IMR-90 (cell line): ENCODE data around the gene UVSSA. TPM values are rescaled to one million over a fixed set of nuclear protein-coding genes. Genes with fewer than 3 reads are reported as not detected.

Experiments used
- ATAC-seq: fragments of 200-7000 bp; cut with Tn5 transposase; 2 replicates; pipeline ENCODE4 v1.9.1; 2020; ENCODE audit warnings: low read depth, mild to moderate bottlenecking, moderate library complexity
- BruUV-seq: library from RNA; stranded (reverse); fragments of 400-500 nt; replicated peaks from 2 replicates; lab custom pipeline; 2021; lab: Mats Ljungman, UMichigan
- CTCF ChIA-PET: fragments of 300-600 bp; formaldehyde crosslinking; extraction: SDS; loops from one replicate; lab custom pipeline; 2021; ENCODE audit warnings: antibody characterized with exemption; lab: Yijun Ruan, JAX
- POLR2A ChIA-PET: fragments of 300-600 bp; sonication (Branson Sonifier 250); formaldehyde crosslinking; loops from one replicate; lab custom pipeline; 2022; ENCODE audit warnings: antibody characterized with exemption; ENCODE audit not compliant: unreplicated experiment; lab: Charles Lee
- DNase-seq: peaks from one replicate; pipeline ENCODE4 v3.0.0; 2013
- H2AFZ ChIP-seq: replicated peaks from 2 replicates; pipeline ENCODE3; 2013; ENCODE audit warnings: low read length, mild to moderate bottlenecking; ENCODE audit not compliant: poor library complexity
- H2AK5ac ChIP-seq: 2 replicates; pipeline ENCODE4 v1.6.1; 2013; ENCODE audit warnings: low read depth, low read length, inconsistent platforms
- H2AK9ac ChIP-seq: replicated peaks from 2 replicates; pipeline ENCODE3; 2013; ENCODE audit warnings: mild to moderate bottlenecking, low read depth, low read length, moderate library complexity; ENCODE audit not compliant: poor library complexity
- H2BK120ac ChIP-seq: 2 replicates; pipeline ENCODE4 v1.6.1; 2013; ENCODE audit warnings: low read depth, low read length, inconsistent platforms
- H2BK15ac ChIP-seq: 3 replicates; pipeline ENCODE4 v1.6.1; 2013; ENCODE audit warnings: low read depth, low read length, inconsistent platforms
- H2BK20ac ChIP-seq: 2 replicates; pipeline ENCODE4 v1.6.1; 2013; ENCODE audit warnings: low read depth, mild to moderate bottlenecking, inconsistent platforms, low read length, moderate library complexity
- H2BK5ac ChIP-seq: 2 replicates; pipeline ENCODE4 v1.6.1; 2013; ENCODE audit warnings: mild to moderate bottlenecking, low read depth, low read length, inconsistent platforms; ENCODE audit not compliant: poor library complexity, severe bottlenecking
- H3K14ac ChIP-seq: replicated peaks from 2 replicates; pipeline ENCODE4 v1.6.1; 2013; ENCODE audit warnings: low read depth, low read length, inconsistent platforms
- H3K18ac ChIP-seq: 2 replicates; pipeline ENCODE4 v1.6.1; 2013; ENCODE audit warnings: low read depth, low read length, control low read depth
- H3K23ac ChIP-seq: 2 replicates; pipeline ENCODE4 v1.6.1; 2013; ENCODE audit warnings: low read depth, low read length, inconsistent platforms
- H3K27ac ChIP-seq: 2 replicates; pipeline ENCODE4 v1.5.1; 2013; ENCODE audit warnings: mild to moderate bottlenecking, control low read depth, low read length; ENCODE audit not compliant: insufficient read depth
- H3K27me3 ChIP-seq: 2 replicates; pipeline ENCODE4 v1.6.1; 2013; ENCODE audit warnings: low read length; ENCODE audit not compliant: control insufficient read depth, insufficient read depth
- H3K36me3 ChIP-seq: 2 replicates; pipeline ENCODE4 v1.6.1; 2013; ENCODE audit warnings: low read length, mixed read lengths; ENCODE audit not compliant: control insufficient read depth, insufficient read depth
- H3K4ac ChIP-seq: 2 replicates; pipeline ENCODE4 v1.6.1; 2013; ENCODE audit warnings: low read depth, low read length, inconsistent platforms
- H3K4me1 ChIP-seq: 2 replicates; pipeline ENCODE4 v1.6.1; 2013; ENCODE audit warnings: low read length, mixed read lengths; ENCODE audit not compliant: control insufficient read depth, insufficient read depth
- H3K4me2 ChIP-seq: 2 replicates; pipeline ENCODE4 v1.6.1; 2013; ENCODE audit warnings: low read depth, mild to moderate bottlenecking, control low read depth, low read length, moderate library complexity
- H3K4me3 ChIP-seq: 2 replicates; pipeline ENCODE4 v1.5.1; 2013; ENCODE audit warnings: low read depth, mild to moderate bottlenecking, control low read depth, low read length, moderate library complexity; ENCODE audit not compliant: insufficient read depth
- H3K56ac ChIP-seq: 2 replicates; pipeline ENCODE4 v1.6.1; 2013; ENCODE audit warnings: low read length, inconsistent platforms; ENCODE audit not compliant: insufficient read depth; ENCODE audit errors: extremely low read depth
- H3K79me1 ChIP-seq, 2 experiments: 2 replicates each; pipeline ENCODE4 v1.6.1; 2013; ENCODE audit warnings: low read length in 2 of 2, inconsistent platforms in 1 of 2, low read depth in 1 of 2
- H3K9ac ChIP-seq: 2 replicates; pipeline ENCODE4 v1.6.1; 2013; ENCODE audit warnings: low read depth, low read length, control low read depth
- H3K9me1 ChIP-seq: 2 replicates; pipeline ENCODE4 v1.6.1; 2013; ENCODE audit warnings: low read length, inconsistent platforms; ENCODE audit not compliant: insufficient read depth
- H3K9me3 ChIP-seq: 2 replicates; pipeline ENCODE4 v1.6.1; 2013; ENCODE audit warnings: low read length; ENCODE audit not compliant: control insufficient read depth, insufficient read depth
- H4K20me1 ChIP-seq: 2 replicates; pipeline ENCODE4 v1.6.1; 2013; ENCODE audit warnings: low read length, inconsistent platforms; ENCODE audit not compliant: insufficient read depth
- H4K5ac ChIP-seq: 2 replicates; pipeline ENCODE4 v1.6.1; 2013; ENCODE audit warnings: mild to moderate bottlenecking, low read depth, low read length, control low read depth
- H4K8ac ChIP-seq, 2 experiments: 2 replicates each; pipeline ENCODE4 v1.6.1; 2013; ENCODE audit warnings: low read depth in 2 of 2, low read length in 2 of 2, control low read depth in 1 of 2, inconsistent platforms in 1 of 2
- H4K91ac ChIP-seq: 2 replicates; pipeline ENCODE4 v1.6.1; 2013; ENCODE audit warnings: low read depth, low read length, inconsistent platforms; ENCODE audit not compliant: insufficient read depth
- BHLHE40 ChIP-seq: fragments of 150-350 bp; IDR thresholded peaks from 2 replicates; pipeline ENCODE4 v1.6.1; 2016; ENCODE audit warnings: mild to moderate bottlenecking, low read depth, low read length
- CEBPB ChIP-seq: IDR thresholded peaks from 2 replicates; pipeline ENCODE4 v1.6.1; 2012; ENCODE audit warnings: low read depth, low read length, improper control_type of control experiment
- CHD1 ChIP-seq: IDR thresholded peaks from 2 replicates; pipeline ENCODE4 v1.6.1; 2012; ENCODE audit warnings: low read depth, low read length, improper control_type of control experiment
- FOS ChIP-seq: fragments of 150-350 bp; IDR thresholded peaks from 2 replicates; pipeline ENCODE4 v1.6.1; 2016; ENCODE audit warnings: low read depth, low read length
- MAZ ChIP-seq: IDR thresholded peaks from 2 replicates; pipeline ENCODE4 v1.6.1; 2012; ENCODE audit warnings: low read depth, mild to moderate bottlenecking, low read length, improper control_type of control experiment, moderate library complexity, borderline replicate concordance
- MXI1 ChIP-seq: IDR thresholded peaks from 2 replicates; pipeline ENCODE4 v1.6.1; 2012; ENCODE audit warnings: low read depth, mild to moderate bottlenecking, low read length, moderate library complexity, borderline replicate concordance
- NFE2L2 ChIP-seq: fragments of 150-350 bp; IDR thresholded peaks from 2 replicates; pipeline ENCODE4 v1.6.1; 2016; ENCODE audit warnings: low read depth, mild to moderate bottlenecking, low read length
- POLR2A ChIP-seq: IDR thresholded peaks from 2 replicates; pipeline ENCODE4 v1.6.1; 2012; ENCODE audit warnings: mild to moderate bottlenecking, low read depth, low read length
- RCOR1 ChIP-seq: IDR thresholded peaks from 2 replicates; pipeline ENCODE4 v1.6.1; 2012; ENCODE audit warnings: mild to moderate bottlenecking, low read length, improper control_type of control experiment; ENCODE audit not compliant: insufficient replicate concordance
- RFX5 ChIP-seq: IDR thresholded peaks from 2 replicates; pipeline ENCODE4 v1.8.0; 2012; ENCODE audit warnings: low read depth, mild to moderate bottlenecking, low read length, moderate library complexity
- SMC3 ChIP-seq: fragments of 150-350 bp; IDR thresholded peaks from 2 replicates; pipeline ENCODE4 v1.6.1; 2016; ENCODE audit warnings: low read depth, mild to moderate bottlenecking, antibody characterized with exemption, low read length, moderate library complexity
- WGBS, 2 experiments: methylation state at CpG; one replicate each; pipeline versions ENCODE4 v1.1.5 to v1.1.7; 2013; ENCODE audit warnings: missing lambda C conversion rate in 2 of 2; ENCODE audit not compliant: insufficient read length in 1 of 2; ENCODE audit errors: extremely low coverage in 2 of 2; 5-methylcytosine and 5-hydroxymethylcytosine counted together
- dilution Hi-C: fragments of 300-500 bp; cut with HindIII; formaldehyde crosslinking; loops from one replicate; pipeline ENCODE4 v1.14.3; 2018; ENCODE audit warnings: low sequenced_read_pairs; ENCODE audit not compliant: unreplicated experiment
- in situ Hi-C: fragments of 300-500 bp; cut with MboI; formaldehyde crosslinking; loops from 3 replicates; pipeline ENCODE4 v1.14.3; 2019; ENCODE audit warnings: low sequenced_read_pairs, inconsistent platforms, mixed read lengths
- intact Hi-C: fragments of 100-400 bp; cut with micrococcal nuclease; formaldehyde crosslinking; loops from 2 replicates; pipeline ENCODE4 v1.10.0; 2022
- polyA plus RNA-seq, 3 experiments: library from polyadenylated mRNA; depleted of rRNA; stranded (reverse); fragments of >200 nt; gene quantifications; 2 replicates each; pipeline ENCODE4 v1.2.3, GENCODE V29; 2012; ENCODE audit warnings: low replicate concordance in 1 of 3
- total RNA-seq: library from RNA; depleted of rRNA; stranded (reverse); fragments of >200 nt; gene quantifications from 2 replicates; pipeline ENCODE4 v1.2.3, GENCODE V29; 2012
- TF ChIP-seq, protein P1 (sequence below): fragments of 150-350 bp; IDR thresholded peaks from 2 replicates; pipeline ENCODE4 v1.6.1; 2017; ENCODE audit warnings: mild to moderate bottlenecking, antibody characterized with exemption, low read length, low read depth
- TF ChIP-seq, protein P2 (sequence below): fragments of 150-350 bp; IDR thresholded peaks from 2 replicates; pipeline ENCODE4 v1.6.1; 2016; ENCODE audit warnings: low read depth, mild to moderate bottlenecking, low read length, moderate library complexity, borderline replicate concordance

Gene UVSSA
- total and polyA plus RNA-seq, 2 of the 4 experiments (the other 2 are of a cell fraction) = 1.4 to 8.4 TPM

DNA sequence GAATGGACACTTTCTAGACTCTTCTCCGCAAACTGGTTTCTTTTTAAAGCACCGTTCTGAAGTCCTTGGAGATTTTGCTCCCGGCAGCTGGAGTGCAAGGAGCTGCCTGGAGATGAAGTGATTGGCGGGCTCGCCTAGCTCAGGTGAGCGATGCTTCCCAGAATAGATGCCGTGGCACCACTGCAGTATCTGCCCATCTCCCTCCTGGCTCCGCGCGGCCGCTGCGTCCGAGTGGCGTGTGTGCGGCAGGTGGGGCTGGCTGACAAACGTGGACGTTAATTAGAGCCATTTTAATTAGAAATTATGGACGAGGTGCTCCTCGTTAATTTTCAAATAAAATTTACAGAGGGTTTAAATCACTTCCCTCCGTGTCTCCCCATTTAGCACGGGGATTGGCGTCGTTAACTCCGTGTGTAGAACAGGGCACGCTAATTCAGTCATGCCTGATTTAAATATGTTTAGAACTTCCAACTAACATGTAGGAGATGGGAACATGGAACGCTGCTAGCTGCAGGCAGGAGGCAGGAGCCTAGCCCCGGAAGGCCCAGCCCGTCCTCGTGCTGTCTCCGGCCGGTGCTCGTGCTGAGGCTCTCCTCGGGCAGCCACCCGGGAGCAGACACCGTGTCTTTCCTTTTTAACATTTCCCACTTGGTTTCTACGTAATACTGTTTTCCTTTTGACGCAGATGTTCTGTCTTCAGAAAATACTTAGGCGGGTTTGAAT is 11.6 kb downstream of the UVSSA start (continued):
- no peak for TF ChIP-seq RFX5

DNA sequence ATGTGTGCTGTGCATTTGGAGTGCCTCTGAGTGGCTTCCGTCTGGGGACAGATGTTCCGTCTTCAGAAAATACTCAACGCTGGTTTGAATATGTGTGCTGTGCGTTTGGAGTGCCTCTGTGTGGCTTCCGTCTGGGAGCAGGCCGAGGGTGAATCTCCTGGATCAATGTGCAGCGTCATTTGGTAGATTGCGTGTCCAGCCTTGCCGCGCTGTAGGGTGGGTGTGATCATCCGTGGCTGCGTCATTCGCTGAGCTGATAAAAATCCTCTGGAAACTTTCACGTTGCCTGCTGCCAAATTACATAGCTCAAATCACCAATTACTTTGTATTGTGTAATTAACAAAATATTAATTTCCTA is 12.1 kb downstream of the UVSSA start:
- H2AK5ac ChIP-seq = no peak overlapping the region
- H4K20me1 ChIP-seq = no peaks in the 10 kb centered on the region
- H3K9me1 ChIP-seq = no peaks in the 10 kb centered on the region
- H2AK9ac ChIP-seq = no peak overlapping the region
- POLR2A ChIA-PET = no interaction called here
- H3K27ac ChIP-seq = no peak overlapping the region
- no peak overlapping the region for H2BK15ac ChIP-seq
- 0 out of 2 replicates have a peak, but pooled peaks cover 2% of the 10 kb centered on the region for H3K4me1 ChIP-seq
- peaks cover 33% of the 10 kb centered on the region for H3K36me3 ChIP-seq
- H2BK5ac ChIP-seq = no peak overlapping the region
- H3K18ac ChIP-seq = no peak overlapping the region
- dilution Hi-C loops (no loop called here), intact Hi-C loops (loop anchor here (5.0 kb wide), 1 partner anchor 153 kb away; no protein-coding TSS in a partner anchor), in situ Hi-C loops (loop anchor here (10.0 kb wide), 1 partner anchor 276 kb away; no protein-coding TSS in a partner anchor)
- no peaks in the 10 kb centered on the region for H3K27me3 ChIP-seq
- no peak overlapping the region for H4K8ac ChIP-seq
- H4K5ac ChIP-seq = no peak overlapping the region
- H3K9ac ChIP-seq = no peak overlapping the region
- ATAC-seq (no peak), DNase-seq (no peak)
- H3K4ac ChIP-seq = no peak overlapping the region
- no peak overlapping the region for H3K4me2 ChIP-seq
- H3K9me3 ChIP-seq = no peaks in the 10 kb centered on the region
- BruUV-seq = no TSS peak
- no peak overlapping the region for H3K4me3 ChIP-seq
- no peak overlapping the region for H4K91ac ChIP-seq
- H3K14ac ChIP-seq = no peak overlapping the region
- H2BK20ac ChIP-seq = no peak overlapping the region
- 87% methylated on average over 3 of the region's 14 CpGs; no CpG with 5 or more reads in 1 of the 2 experiments for WGBS, 2 experiments
- no peak overlapping the region for H3K56ac ChIP-seq
- no peak overlapping the region for H2AFZ ChIP-seq
- no peaks in the 10 kb centered on the region; a peak in 1 of 4 replicates for H3K79me1 ChIP-seq
- CTCF ChIA-PET = no interaction called here
- no peak overlapping the region for H2BK120ac ChIP-seq
- H3K23ac ChIP-seq = no peak overlapping the region
- TF ChIP-seq MXI1 (no peak), MAZ (no peak), CEBPB (no peak), NFE2L2 (no peak), CHD1 (no peak), POLR2A (no peak), BHLHE40 (no peak), SMC3 (no peak), RCOR1 (no peak), RFX5 (no peak), FOS (no peak)
- TF ChIP-seq, protein P1, sequence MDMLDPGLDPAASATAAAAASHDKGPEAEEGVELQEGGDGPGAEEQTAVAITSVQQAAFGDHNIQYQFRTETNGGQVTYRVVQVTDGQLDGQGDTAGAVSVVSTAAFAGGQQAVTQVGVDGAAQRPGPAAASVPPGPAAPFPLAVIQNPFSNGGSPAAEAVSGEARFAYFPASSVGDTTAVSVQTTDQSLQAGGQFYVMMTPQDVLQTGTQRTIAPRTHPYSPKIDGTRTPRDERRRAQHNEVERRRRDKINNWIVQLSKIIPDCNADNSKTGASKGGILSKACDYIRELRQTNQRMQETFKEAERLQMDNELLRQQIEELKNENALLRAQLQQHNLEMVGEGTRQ = no peak
- TF ChIP-seq, protein P2, sequence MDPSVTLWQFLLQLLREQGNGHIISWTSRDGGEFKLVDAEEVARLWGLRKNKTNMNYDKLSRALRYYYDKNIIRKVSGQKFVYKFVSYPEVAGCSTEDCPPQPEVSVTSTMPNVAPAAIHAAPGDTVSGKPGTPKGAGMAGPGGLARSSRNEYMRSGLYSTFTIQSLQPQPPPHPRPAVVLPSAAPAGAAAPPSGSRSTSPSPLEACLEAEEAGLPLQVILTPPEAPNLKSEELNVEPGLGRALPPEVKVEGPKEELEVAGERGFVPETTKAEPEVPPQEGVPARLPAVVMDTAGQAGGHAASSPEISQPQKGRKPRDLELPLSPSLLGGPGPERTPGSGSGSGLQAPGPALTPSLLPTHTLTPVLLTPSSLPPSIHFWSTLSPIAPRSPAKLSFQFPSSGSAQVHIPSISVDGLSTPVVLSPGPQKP = no peak
